Endothelial cell of umbilical vein (primary cell): ENCODE measurements around the gene DPH7. TPM values are rescaled to one million over a fixed set of nuclear protein-coding genes. Genes with fewer than 3 reads are reported as not detected.
"Not testable (repeated sequence)": the region's sequence is repeated elsewhere in the genome, so short reads cannot be mapped to it uniquely, and the experiment has no call there.

Source experiments
- Bru-seq: library from RNA; stranded (reverse); fragments of 400-500 nt; gene quantifications from one replicate; lab custom pipeline; 2021; lab: Mats Ljungman, UMichigan
- BruChase-seq, 2 experiments: library from RNA; stranded (reverse); fragments of 400-500 nt; gene quantifications; one replicate each; lab custom pipeline; 2021; lab: Mats Ljungman, UMichigan
- BruUV-seq: library from RNA; stranded (reverse); fragments of 400-500 nt; replicated peaks from 2 replicates; lab custom pipeline; 2021; lab: Mats Ljungman, UMichigan
- CTCF ChIA-PET: fragments of 300-600, 350-600 bp; sonication (Branson Sonifier 250); formaldehyde crosslinking; loops from one replicate; lab custom pipeline; 2021; ENCODE audit warnings: antibody characterized with exemption, inconsistent platforms; lab: Charles Lee
- POLR2A ChIA-PET: fragments of 300-600, 350-600 bp; sonication (Branson Sonifier 250); formaldehyde crosslinking; loops from one replicate; lab custom pipeline; 2021; ENCODE audit warnings: antibody characterized with exemption, inconsistent platforms; lab: Charles Lee
- DNase-seq: peaks from one replicate; pipeline ENCODE4 v3.0.0-alpha.2; 2011; ENCODE audit warnings: low read depth, low spot score
- FAIRE-seq: peaks from 2 replicates; lab custom pipeline; 2011; peaks lifted over from hg19 to GRCh38; lab: Jason Lieb, UNC
- H2AFZ ChIP-seq: 2 replicates; pipeline ENCODE4 v1.6.0; 2012; ENCODE audit warnings: low read depth, low read length, control low read depth, inconsistent platforms
- H3K27ac ChIP-seq: 2 replicates; pipeline ENCODE4 v1.5.1; 2011; ENCODE audit warnings: low read depth, mild to moderate bottlenecking, control low read depth, low read length, moderate library complexity; ENCODE audit not compliant: insufficient read depth
- H3K27me3 ChIP-seq, 2 experiments: 2 replicates each; pipeline versions ENCODE4 v1.6.0 to v1.6.1; 2011; ENCODE audit warnings: low read length in 2 of 2, mixed read lengths in 1 of 2; ENCODE audit not compliant: control insufficient read depth in 2 of 2, insufficient read depth in 2 of 2
- H3K36me3 ChIP-seq, 2 experiments: 2 replicates in 1 of 2; 3 replicates in 1 of 2; pipeline ENCODE4 v1.5.1; 2011; ENCODE audit warnings: low read length in 2 of 2, mild to moderate bottlenecking in 1 of 2, moderate library complexity in 1 of 2; ENCODE audit not compliant: control insufficient read depth in 2 of 2, insufficient read depth in 2 of 2; ENCODE audit errors: extremely low read depth in 1 of 2
- H3K4me1 ChIP-seq: 3 replicates; pipeline ENCODE4 v1.5.1; 2011; ENCODE audit warnings: mild to moderate bottlenecking, low read length; ENCODE audit not compliant: control insufficient read depth, insufficient read depth; ENCODE audit errors: extremely low read depth
- H3K4me2 ChIP-seq: 2 replicates; pipeline ENCODE4 v1.6.1; 2011; ENCODE audit warnings: low read length, control low read depth, mixed read lengths; ENCODE audit not compliant: insufficient read depth
- H3K4me3 ChIP-seq, 3 experiments: fragments of 200-600 bp in 1 of 3; sonication (generic), shearing (Covaris generic) in 1 of 3; replicated peaks in 1 of 3; 2 replicates each; pipeline ENCODE4 v1.5.1; 2011 to 2016; ENCODE audit warnings: control low read depth in 3 of 3, low read length in 3 of 3, mild to moderate bottlenecking in 2 of 3, inconsistent platforms in 1 of 3, low read depth in 1 of 3, moderate library complexity in 1 of 3; ENCODE audit not compliant: insufficient read depth in 1 of 3
- H3K79me2 ChIP-seq: 2 replicates; pipeline ENCODE4 v1.6.0; 2012; ENCODE audit warnings: low read length, inconsistent platforms; ENCODE audit not compliant: control insufficient read depth, insufficient read depth
- H3K9ac ChIP-seq: replicated peaks from 2 replicates; pipeline ENCODE3; 2011; ENCODE audit warnings: low read length, control low read depth; ENCODE audit not compliant: insufficient read depth; ENCODE audit errors: extremely low read depth
- H3K9me1 ChIP-seq: replicated peaks from 3 replicates; pipeline ENCODE4 v1.6.0; 2011; ENCODE audit warnings: mild to moderate bottlenecking, low read length; ENCODE audit not compliant: control insufficient read depth, insufficient read depth; ENCODE audit errors: extremely low read depth
- H3K9me3 ChIP-seq: replicated peaks from 2 replicates; pipeline ENCODE4 v1.5.1; 2012; ENCODE audit warnings: low read length, inconsistent platforms; ENCODE audit not compliant: control insufficient read depth, insufficient read depth
- H4K20me1 ChIP-seq: replicated peaks from 2 replicates; pipeline ENCODE3; 2011; ENCODE audit warnings: mild to moderate bottlenecking, low read length; ENCODE audit not compliant: control insufficient read depth, insufficient read depth; ENCODE audit errors: extremely low read depth
- CTCF ChIP-seq, 2 donors: IDR thresholded peaks; 1 replicate in 1 of 2; 2 replicates in 1 of 2; pipeline ENCODE4 v1.5.1; 2011; ENCODE audit warnings: low read length in 2 of 2, mild to moderate bottlenecking in 2 of 2, moderate library complexity in 2 of 2, control low read depth in 1 of 2, inconsistent platforms in 1 of 2, low read depth in 1 of 2; ENCODE audit not compliant: insufficient read depth in 1 of 2; ENCODE audit errors: extremely low read depth in 1 of 2
- EZH2 ChIP-seq: IDR thresholded peaks from 2 replicates; pipeline ENCODE4 v1.6.1; 2012; ENCODE audit warnings: borderline replicate concordance, low read depth, mild to moderate bottlenecking, moderate library complexity, low read length, inconsistent platforms; ENCODE audit not compliant: severe bottlenecking
- GATA2 ChIP-seq: IDR thresholded peaks from 2 replicates; pipeline ENCODE4 v1.7.0; 2011; ENCODE audit warnings: low read depth, mild to moderate bottlenecking, moderate library complexity, mixed read lengths, low read length; ENCODE audit not compliant: insufficient read length, insufficient read depth
- JUN ChIP-seq: IDR thresholded peaks from 2 replicates; pipeline ENCODE4 v1.6.1; 2011; ENCODE audit warnings: borderline replicate concordance, low read depth; ENCODE audit not compliant: insufficient read length, insufficient read depth
- MAX ChIP-seq: IDR thresholded peaks from 2 replicates; pipeline ENCODE4 v1.6.1; 2011; ENCODE audit not compliant: insufficient read depth, insufficient read length
- MYC ChIP-seq: IDR thresholded peaks from one replicate; pipeline ENCODE4 v1.6.1; 2011; ENCODE audit warnings: mild to moderate bottlenecking, low read depth, low read length
- POLR2A ChIP-seq: IDR thresholded peaks from 2 replicates; pipeline ENCODE4 v1.6.1; 2012; ENCODE audit warnings: low read depth, mild to moderate bottlenecking, control low read depth, low read length
- POLR2AphosphoS5 ChIP-seq: IDR thresholded peaks from 2 replicates; pipeline ENCODE4 v1.6.1; 2012; ENCODE audit warnings: low read depth, mild to moderate bottlenecking, control low read depth, low read length, moderate library complexity; ENCODE audit not compliant: insufficient read depth
- dilution Hi-C: fragments of 300-500 bp; cut with MboI; formaldehyde crosslinking; loops from one replicate; pipeline ENCODE4 v1.15.0; 2019; ENCODE audit warnings: low sequenced_read_pairs; ENCODE audit not compliant: extremely low pct_ligation_motif_present
- intact Hi-C: fragments of 100-400 bp; cut with micrococcal nuclease; formaldehyde crosslinking; loops from one replicate; pipeline ENCODE4 v1.10.0; 2022
- long read RNA-seq: library from polyadenylated mRNA; stranded (forward); transcript quantifications from one replicate; pipeline ENCODE4 v2.0.0, GENCODE V29; 2021
- polyA minus RNA-seq, 3 experiments: library from RNA; depleted of rRNA, polyadenylated mRNA; stranded (reverse); fragments of >200 nt; gene quantifications; 1 replicate in 1 of 3; 2 replicates in 2 of 3; pipeline ENCODE4 v1.2.3, GENCODE V29; 2011
- polyA plus RNA-seq, 4 experiments: library from polyadenylated mRNA; depleted of rRNA in 3 of 4; stranded (reverse) in 3 of 4; unstranded in 1 of 4; fragments of >200 nt; gene quantifications; 2 replicates each; pipeline versions ENCODE4 v1.2.1 to v1.2.3, GENCODE V29; 2011 to 2012; ENCODE audit warnings: missing spikeins in 1 of 4
- total RNA-seq: library from RNA; stranded (reverse); gene quantifications from 2 replicates; pipeline ENCODE4 v1.2.3, GENCODE V29; 2021

Gene DPH7
- total RNA-seq (43.2 TPM in 2 replicates), polyA plus RNA-seq (40.8 and 41.8 TPM in 2 replicates), polyA minus RNA-seq (25.6 and 26.6 TPM in 2 replicates), Bru-seq, nascent RNA (percentile 69 among the genes with signal in this experiment), BruChase-seq, experiment 1, labeled RNA remaining after a 6-hour chase (percentile 78 among the genes with signal in this experiment), BruChase-seq, experiment 2, labeled RNA remaining after a 2-hour chase (percentile 78 among the genes with signal in this experiment)
- polyA plus RNA-seq (2011; cell fraction: cytosol; rRNA removed): 29.5 and 37.5 TPM in 2 replicates
- 144 and 146 TPM in 2 replicates for polyA plus RNA-seq (2011; cell fraction: nucleus; rRNA removed)
- polyA plus RNA-seq (2012): 23.9 and 26.7 TPM in 2 replicates
- polyA minus RNA-seq (2011; cell fraction: cytosol; rRNA and poly(A)+ RNA removed): 18.8 TPM
- polyA minus RNA-seq (2011; cell fraction: nucleus; rRNA and poly(A)+ RNA removed): 25.6 and 29.5 TPM in 2 replicates
- long read RNA-seq, transcript DPH7-201 (9 exons, 1,847 nt): major isoform, 30 of 93 reads
- long read RNA-seq, partial matches to known transcripts: 3 of 93 reads
- long read RNA-seq, other reads (novel, unspliced or antisense): 60 of 93 reads

GRCh38 chr9:137578518-137579258 is at the start of gene DPH7:
Gene DPH7, minus strand, starts transcription at chr9:137578925. Its CDS starts 148 bp downstream, at chr9:137578777.
- ChIA-PET CTCF (interaction anchor here (0.7 to 1.7 kb wide), 6 partner anchors 10 to 44 kb away, joined by 3 to 15 read pairs (median 5); partner anchors contain the start of genes MRPL41 and ZMYND19), POLR2A (interaction anchor here (1.4 kb wide), 1 partner anchor 24 kb away, joined by 3 read pairs; no protein-coding TSS in a partner anchor)
- peak within 1 kb of the TSS; percentile 81 for H3K4me2 ChIP-seq
- H2AFZ ChIP-seq: peak within 1 kb of the TSS; percentile 87
- FAIRE-seq (peak; percentile 95), DNase-seq (peak; percentile 91)
- H4K20me1 ChIP-seq: no peaks in the 10 kb centered on the region
- intact Hi-C loops: loop anchor here (1.0 kb wide), 1 partner anchor 27 kb away; the partner anchor contains the start of gene ARRDC1
- peak within 1 kb of the TSS; percentile 77 to 94 (median 83) for H3K4me3 ChIP-seq
- dilution Hi-C loops: no loop called here
- H3K79me2 ChIP-seq: peaks cover 32% of the 10 kb centered on the region
- BruUV-seq: no TSS peak
- no peaks in the 10 kb centered on the region for H3K9me1 ChIP-seq
- peaks cover 14% of the 10 kb centered on the region for H3K4me1 ChIP-seq
- peak within 1 kb of the TSS; percentile 22 for H3K27ac ChIP-seq
- peaks cover 9 to 31% of the 10 kb centered on the region in 2 experiments for H3K36me3 ChIP-seq
- H3K9me3 ChIP-seq: no peaks in the 10 kb centered on the region
- peak; percentile 89 for TF ChIP-seq POLR2AphosphoS5
- no peak for TF ChIP-seq GATA2
- TF ChIP-seq EZH2: no peak
- peak; percentile 62 for TF ChIP-seq POLR2A
- no peak for TF ChIP-seq JUN
- TF ChIP-seq MYC: no peak
- peak; percentile 97 to 98 for TF ChIP-seq CTCF (IDR thresholded peaks at IDR 0.05; ENCODE audit: extremely low read depth in 1 of 2, insufficient read depth in 1 of 2, low read depth in 1 of 2, low read length in 2 of 2)
- peak; percentile 29 for TF ChIP-seq MAX
- no peaks in the 10 kb centered on the region for H3K27me3 ChIP-seq
- peak within 1 kb of the TSS; percentile 75 for H3K9ac ChIP-seq

GRCh38 chr9:137627406-137627805 is 48.7 kb upstream of the DPH7 start:
- BruUV-seq, dilution Hi-C loops, POLR2A ChIA-PET, H4K20me1 ChIP-seq, H3K36me3 ChIP-seq, H3K4me2 ChIP-seq, CTCF ChIA-PET, H3K27ac ChIP-seq, H3K27me3 ChIP-seq, DNase-seq, H3K9me1 ChIP-seq, H3K9ac ChIP-seq, H2AFZ ChIP-seq, H3K9me3 ChIP-seq, H3K4me3 ChIP-seq, intact Hi-C loops, FAIRE-seq: not testable (repeated sequence)
- Histone ChIP-seq H3K4me1 (peaks cover 12% of the 10 kb centered on the region), H3K79me2 (peaks cover 91% of the 10 kb centered on the region)
